ENCODE data around the gene GRAMD1B.
"Not testable (repeated sequence)": the region's sequence is repeated elsewhere in the genome, so short reads cannot be mapped to it uniquely, and the experiment has no call there.

GRAMD1B gene

DNA sequence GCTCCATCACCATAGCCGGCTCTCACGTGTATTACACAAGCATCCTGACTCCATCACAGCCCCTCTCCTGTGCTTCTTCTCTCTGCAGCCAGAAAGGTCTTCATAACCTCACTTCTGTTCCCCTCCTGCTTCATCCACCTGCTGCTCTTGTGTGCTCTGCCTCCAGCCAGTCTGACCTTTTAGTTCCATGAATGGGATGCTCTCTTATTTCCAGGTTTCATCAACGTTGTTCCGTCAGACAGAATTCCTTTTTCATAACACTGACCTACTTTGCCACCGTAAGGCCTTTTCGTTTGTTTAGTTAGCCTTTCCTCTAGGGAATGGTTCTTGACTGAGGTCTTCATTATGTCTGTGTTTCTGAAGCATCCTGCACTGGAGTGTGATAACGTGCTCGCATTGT, 18.8 kb downstream of the GRAMD1B start:
- TF ChIP-seq ZNF274 (IDR thresholded peaks at IDR 0.05; ENCODE audit: low read depth, low read length) = no peak

DNA sequence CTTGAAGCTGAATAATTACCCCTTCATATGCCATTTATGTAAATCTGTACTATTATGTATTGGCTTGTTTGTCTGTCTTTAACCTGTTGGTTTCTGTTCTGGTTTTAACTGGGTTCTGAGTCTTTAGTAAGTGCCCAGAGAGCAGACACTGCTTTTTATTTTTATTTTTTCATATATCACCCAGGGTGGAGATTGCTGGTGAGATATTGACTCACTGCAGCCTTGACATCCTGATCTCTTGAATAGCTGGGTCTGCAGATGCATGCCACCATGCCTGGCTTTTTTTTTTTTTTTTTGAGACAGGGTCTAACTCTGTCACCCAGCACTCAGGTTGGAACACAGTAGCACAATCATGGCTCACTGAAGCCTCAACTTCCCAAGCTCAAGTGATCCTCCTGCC, 19.4 kb downstream of the GRAMD1B start:
- TF ChIP-seq ZNF274 (IDR thresholded peaks at IDR 0.05; ENCODE audit: low read depth, low read length) = no peak
- H3K4me3 ChIP-seq (ENCODE audit: low read length) = no peak overlapping the region

More for the DNA sequence above, 18.8 kb downstream of the GRAMD1B start:
- H3K4me3 ChIP-seq (ENCODE audit: low read length) = no peak overlapping the region

DNA sequence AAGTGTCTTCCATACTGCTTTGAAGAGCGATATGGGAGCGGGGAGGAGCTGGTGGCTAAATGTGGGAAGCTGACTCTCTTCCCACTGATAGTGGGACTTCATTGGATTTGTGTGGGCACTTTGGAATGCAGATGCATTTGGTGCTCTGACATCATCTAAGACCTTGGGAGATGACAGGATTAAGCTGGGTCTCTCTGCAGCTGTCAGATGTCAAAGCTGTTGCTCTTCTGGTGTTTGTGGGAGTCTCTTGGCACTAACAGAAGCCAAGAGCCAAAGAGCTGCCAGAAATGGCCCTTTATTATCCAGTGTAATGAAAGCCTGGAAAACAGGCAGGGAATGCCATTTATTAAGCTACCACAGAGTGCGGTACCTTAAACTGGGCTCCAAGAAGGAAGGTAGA, 20.6 kb downstream of the GRAMD1B start:
- TF ChIP-seq ZNF274 (IDR thresholded peaks at IDR 0.05; ENCODE audit: low read depth, low read length) = no peak
- H3K4me3 ChIP-seq (ENCODE audit: low read length) = no peak overlapping the region

DNA sequence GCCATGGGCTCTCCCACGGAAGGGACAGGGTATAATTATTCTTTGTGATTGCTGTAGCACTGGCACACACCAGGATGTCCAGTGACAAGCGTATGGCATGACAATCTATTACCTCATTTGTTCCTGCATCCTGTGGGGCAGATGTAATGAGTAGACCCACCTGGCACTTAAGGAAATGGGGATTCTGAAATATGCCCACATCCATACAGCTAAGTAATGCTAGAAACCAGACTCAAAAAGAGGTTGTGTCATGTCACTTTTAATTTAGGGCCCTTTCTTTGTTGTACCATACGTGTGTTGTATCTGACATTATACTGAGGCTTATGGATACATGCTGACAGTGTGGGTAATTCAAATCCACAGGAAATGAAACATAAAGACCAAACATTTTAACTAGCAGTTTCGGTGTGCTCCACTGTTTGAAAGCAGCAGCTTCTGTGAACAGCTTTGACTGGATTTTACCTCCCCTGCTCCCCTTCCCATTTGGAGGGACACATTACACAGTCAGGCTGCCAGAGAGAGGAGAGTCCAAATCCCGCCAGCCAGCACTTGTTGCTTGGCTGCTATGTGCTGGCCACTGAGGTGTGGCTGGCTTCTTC, 21.2 kb downstream of the GRAMD1B start:
- no peak overlapping the region for H3K4me3 ChIP-seq (ENCODE audit: low read length)
- no peak for TF ChIP-seq ZNF274 (IDR thresholded peaks at IDR 0.05; ENCODE audit: low read depth, low read length)

DNA sequence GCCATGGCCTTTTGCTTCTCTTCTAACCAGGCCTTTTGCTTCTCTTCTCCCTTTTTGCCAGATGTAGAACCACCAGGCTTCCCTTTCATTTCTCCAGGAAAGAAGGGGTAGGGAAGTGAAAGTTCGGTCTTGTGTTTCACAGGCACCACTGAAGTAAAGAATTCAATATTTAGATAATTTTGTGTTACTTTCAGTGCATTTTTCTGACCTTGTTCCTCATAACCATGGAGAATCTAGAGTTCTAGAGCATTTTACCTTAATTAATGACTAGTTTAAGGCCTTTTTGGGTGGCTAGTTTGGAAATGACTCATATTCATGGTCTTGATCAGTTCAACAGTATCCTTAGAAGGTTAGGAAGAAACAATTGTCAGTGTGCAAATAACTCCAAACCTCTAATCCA, 22.7 kb downstream of the GRAMD1B start:
- TF ChIP-seq ZNF274 (IDR thresholded peaks at IDR 0.05; ENCODE audit: low read depth, low read length) = no peak
- no peak overlapping the region for H3K4me3 ChIP-seq (ENCODE audit: low read length)

DNA sequence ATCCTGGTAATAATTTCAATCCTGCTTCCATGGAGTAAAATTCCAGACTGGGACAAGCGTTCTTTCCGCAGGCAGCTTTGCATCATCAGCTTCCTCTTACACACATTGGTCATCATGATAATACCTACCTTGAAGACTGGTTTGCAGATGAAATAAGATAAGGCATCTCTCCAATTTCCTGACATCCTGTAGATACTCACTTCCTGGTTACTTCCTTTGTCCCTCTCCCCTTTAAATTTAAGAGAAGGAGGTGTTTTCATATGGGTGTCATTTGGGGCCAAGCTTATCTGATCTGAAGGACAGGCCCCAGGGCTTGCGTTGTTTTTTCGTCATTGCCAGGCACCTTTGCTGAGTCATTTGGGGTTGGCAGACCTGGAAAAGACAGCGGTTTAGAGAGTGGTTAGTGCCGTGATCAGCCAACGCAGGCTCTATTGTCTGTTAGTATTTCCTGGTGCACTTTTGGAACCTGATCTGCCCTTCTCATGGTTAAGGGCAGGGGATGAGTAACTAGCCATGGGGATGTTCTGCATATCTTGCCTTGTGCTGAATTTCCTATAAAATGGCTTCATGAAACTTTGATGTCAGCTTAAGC, 24.1 kb downstream of the GRAMD1B start:
- no peak for TF ChIP-seq ZNF274 (IDR thresholded peaks at IDR 0.05; ENCODE audit: low read depth, low read length)
- no peak overlapping the region for H3K4me3 ChIP-seq (ENCODE audit: low read length)

DNA sequence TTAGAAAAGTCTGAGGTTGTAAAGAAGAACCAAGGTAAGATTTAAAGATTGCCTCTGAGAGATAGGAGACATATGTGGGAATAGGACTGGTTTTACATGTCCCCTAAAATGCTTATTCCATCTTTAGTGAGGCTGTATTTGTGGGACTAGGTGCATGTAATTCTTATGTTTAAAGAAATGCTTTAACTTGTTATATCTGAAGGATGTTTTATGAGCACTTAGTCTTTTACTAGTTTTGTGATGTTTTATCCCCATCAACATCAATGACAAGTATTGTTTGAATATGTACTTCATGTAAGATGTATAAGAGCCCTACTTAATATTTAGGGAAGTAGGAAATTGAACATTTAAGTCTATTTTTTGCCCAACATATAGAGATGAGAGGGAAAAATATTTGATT, 24.7 kb downstream of the GRAMD1B start:
- no peak for TF ChIP-seq ZNF274 (IDR thresholded peaks at IDR 0.05; ENCODE audit: low read depth, low read length)
- no peak overlapping the region for H3K4me3 ChIP-seq (ENCODE audit: low read length)

DNA sequence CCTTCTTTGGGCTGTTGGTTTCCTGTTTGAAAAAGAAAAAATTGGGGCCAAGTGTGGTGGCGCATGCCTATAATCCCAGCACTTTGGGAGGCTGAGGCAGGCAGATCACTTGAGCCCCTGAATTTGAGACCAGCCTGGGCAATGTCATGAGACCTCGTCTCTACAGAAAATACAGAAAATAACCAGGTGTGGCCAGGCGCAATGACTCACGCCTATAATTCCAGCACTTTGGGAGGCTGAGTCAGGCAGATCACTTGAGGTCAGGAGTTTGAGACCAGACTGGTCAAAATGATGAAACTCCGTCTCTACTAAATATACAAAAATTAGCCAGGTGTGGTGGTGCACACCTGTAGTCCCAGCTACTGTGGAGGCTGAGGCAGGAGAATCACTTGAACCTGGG, 26.4 kb downstream of the GRAMD1B start:
- not testable (repeated sequence) for H3K4me3 ChIP-seq (ENCODE audit: low read length)

DNA sequence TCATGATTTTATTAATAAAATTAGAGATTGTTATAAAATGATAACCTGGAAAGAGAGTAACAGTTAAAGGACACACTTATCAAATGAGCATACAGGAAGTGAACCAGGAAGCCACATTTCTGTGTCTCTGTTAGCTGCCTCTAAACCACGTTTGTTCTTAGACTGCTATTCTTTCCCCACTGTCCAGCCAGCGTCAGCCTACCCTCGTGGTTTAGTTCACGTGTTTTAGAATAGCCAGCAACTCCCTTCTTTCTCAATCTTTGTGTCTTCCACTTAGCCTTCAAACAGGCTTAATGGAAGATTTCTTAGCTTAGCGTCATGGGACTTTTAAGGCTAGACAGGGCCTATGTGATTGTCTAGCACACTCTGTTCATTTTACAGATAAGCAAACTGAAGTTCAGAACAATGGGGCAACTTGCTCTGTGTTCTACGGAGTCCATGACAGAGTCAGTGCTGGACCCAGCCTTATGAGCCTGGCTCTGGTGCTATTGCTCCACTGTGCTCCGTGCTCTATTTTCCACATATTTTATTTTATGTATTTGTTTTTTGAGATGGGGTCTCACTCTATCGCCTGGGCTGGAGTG, 27.2 kb downstream of the GRAMD1B start:
- H3K4me3 ChIP-seq (ENCODE audit: low read length) = no peak overlapping the region
- no peak for TF ChIP-seq ZNF274 (IDR thresholded peaks at IDR 0.05; ENCODE audit: low read depth, low read length)

DNA sequence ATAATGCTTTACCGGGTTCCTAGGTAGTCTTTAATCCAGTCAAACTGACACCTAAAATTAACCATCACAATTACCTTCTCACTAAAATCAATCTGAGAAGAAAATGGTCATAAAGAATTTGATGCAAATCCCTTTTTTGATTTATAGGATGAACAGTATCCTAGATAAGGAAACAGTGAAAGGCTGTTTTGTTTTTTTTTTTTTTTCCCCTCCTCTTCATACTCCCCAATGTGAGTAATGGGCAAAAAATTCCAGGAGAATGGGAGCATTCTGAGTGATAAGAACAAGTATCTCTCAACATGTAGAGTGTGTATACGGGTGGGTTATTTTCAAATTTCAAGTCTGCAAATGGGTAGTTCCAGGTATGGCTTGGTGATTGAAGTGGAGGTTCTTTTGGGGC, 28.4 kb downstream of the GRAMD1B start:
- TF ChIP-seq ZNF274 (IDR thresholded peaks at IDR 0.05; ENCODE audit: low read depth, low read length) = no peak
- no peak overlapping the region for H3K4me3 ChIP-seq (ENCODE audit: low read length)

DNA sequence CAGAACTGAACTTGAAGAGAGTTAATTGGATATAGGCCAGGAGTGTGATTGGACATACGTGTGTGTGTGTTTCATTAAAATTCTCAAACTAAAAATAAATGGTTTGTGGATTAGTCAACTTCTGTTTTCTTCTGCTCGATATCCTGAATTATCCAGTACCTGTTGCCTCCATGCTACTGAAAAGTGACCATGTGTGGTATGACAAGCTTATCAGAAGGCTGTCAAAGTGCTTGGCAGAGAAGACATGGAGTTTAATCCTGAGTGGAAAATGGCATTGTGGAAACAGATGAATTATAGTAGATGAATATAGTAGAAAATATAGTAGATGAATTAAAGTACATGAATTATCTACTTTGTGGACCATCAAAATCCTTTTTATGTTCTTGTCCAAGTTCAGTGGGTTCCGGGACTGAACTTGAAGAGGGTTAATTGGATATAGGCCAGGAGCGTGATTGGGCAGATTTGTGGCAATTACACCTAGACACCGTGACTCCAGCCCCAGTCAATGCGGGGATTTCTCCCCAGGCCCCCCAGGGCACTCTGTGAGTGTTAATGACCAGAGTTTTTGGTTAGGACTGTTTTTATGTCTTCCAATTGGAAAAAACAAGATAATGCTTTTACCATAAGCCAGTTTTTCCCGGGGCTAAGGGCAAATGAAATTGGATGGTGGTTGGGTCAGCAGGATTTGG, 30.1 kb downstream of the GRAMD1B start:
- no peak for TF ChIP-seq ZNF274 (IDR thresholded peaks at IDR 0.05; ENCODE audit: low read depth, low read length)
- no peak overlapping the region for H3K4me3 ChIP-seq (ENCODE audit: low read length)

DNA sequence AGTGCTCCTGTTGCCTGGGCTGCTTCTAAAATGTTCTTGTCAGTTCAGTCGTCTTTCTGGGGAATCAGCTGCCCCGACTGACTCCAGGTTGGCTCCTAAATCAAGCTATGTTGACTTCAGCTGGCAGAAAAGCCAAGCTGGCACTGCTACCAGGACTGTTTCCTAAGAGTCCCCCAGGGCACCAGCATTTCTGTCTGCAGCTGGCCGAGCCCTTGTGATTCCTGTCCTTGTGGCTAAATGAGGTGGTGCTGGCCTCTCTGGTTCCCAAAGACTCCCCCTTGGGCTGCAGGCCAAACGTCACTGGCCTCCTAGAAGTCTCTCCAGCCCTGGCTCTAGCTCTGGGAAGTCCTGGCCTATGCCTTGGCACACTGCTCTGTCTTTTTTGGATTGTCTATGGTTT, 31.1 kb downstream of the GRAMD1B start:
- no peak for TF ChIP-seq ZNF274 (IDR thresholded peaks at IDR 0.05; ENCODE audit: low read depth, low read length)

DNA sequence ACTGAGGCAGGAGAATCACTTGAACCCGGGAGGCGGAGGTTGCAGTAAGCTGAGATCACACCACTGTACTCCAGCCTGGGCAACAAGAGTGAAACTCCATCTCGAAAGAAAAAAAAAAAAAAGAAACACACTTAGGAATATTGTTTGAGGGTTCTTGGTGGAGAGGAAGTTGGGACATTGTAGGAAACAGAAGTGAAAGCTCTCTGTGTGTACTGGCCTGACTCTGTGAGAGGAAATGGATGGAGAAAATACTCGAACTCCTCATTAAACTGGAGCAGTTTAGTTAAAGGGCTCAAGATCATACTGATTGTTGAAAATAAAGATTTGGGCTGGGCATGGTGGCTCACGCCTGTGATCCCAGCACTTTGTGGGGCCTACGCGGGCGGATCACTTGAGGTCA, 35.6 kb downstream of the GRAMD1B start:
- H3K4me3 ChIP-seq (ENCODE audit: low read length) = not testable (repeated sequence)

More for the DNA sequence above, 31.1 kb downstream of the GRAMD1B start:
- no peak overlapping the region for H3K4me3 ChIP-seq (ENCODE audit: low read length)

DNA sequence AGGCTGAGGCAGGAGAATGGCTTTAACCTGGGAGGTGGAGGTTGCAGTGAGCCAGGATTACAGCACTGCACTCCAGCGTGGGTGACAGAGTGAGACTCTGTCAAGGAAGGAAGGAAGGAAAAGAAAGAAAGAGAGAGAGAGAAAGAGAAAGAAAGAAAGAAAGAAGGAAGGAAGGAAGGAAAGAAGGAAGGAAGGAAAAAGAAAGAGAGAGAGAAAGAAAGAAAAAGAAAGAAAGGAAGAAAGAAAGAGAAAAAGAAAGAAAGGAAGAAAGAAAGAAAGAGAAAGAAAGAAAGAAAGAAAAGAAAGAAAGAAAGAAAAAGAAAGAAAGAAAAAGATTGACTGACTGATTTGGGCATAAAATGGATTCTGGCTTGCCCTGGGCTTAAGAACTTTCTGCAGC, 36.1 kb downstream of the GRAMD1B start:
- H3K4me3 ChIP-seq (ENCODE audit: low read length) = not testable (repeated sequence)

DNA sequence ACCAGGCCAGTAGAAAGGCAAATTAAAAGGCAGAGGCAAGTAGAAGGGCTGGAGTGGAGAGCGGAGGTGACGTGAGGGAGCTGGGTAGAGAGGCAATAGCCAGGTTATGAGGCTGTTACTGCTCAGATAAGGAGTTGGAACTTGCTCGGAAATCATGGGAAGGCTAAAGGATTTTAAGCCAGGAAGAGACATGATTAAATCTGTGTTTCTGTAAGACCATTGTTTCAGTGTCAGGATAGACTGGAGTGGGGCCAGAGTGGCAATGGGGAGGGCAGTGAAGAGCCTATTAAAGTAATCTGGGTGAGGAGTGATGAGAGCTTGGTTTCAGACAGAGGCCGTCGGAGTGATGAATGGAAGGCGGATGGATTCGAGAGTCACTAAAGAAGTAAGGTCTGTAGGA, 39.0 kb downstream of the GRAMD1B start:
- TF ChIP-seq ZNF274 (IDR thresholded peaks at IDR 0.05; ENCODE audit: low read depth, low read length) = no peak
- H3K4me3 ChIP-seq (ENCODE audit: low read length) = no peak overlapping the region
